A549 (cell line): ENCODE measurements around the gene H1-8. TPM values are rescaled to one million over a fixed set of nuclear protein-coding genes. Genes with fewer than 3 reads are reported as not detected.
A peak's percentile ranks its signal among the peaks of the same experiment; 100 is the strongest.

ENCODE experiments used
- ATAC-seq, 2 experiments: fragments of 200-7000 bp in 1 of 2; fragments of >200 bp in 1 of 2; cut with Nextera tagmentation in 1 of 2; cut with Tn5 transposase in 1 of 2; 3 replicates each; pipeline versions ENCODE4 v1.8.0 to v1.9.1; 2018 to 2020; ENCODE audit warnings: mild to moderate bottlenecking in 1 of 2, moderate library complexity in 1 of 2
- CTCF ChIA-PET: fragments of 300-600 bp; sonication (Branson Sonifier 250); formaldehyde crosslinking; extraction: SDS; loops from one replicate; lab custom pipeline; 2021; ENCODE audit warnings: antibody characterized with exemption, inconsistent platforms; lab: Yijun Ruan, JAX
- POLR2A ChIA-PET: fragments of 350-600 bp; formaldehyde crosslinking; extraction: SDS; loops from one replicate; lab custom pipeline; 2021; ENCODE audit warnings: antibody characterized with exemption, inconsistent platforms; lab: Yijun Ruan, JAX
- DNase-seq, 2 experiments: peaks; one replicate each; pipeline versions ENCODE4 v3.0.0 to v3.0.0-alpha.2; 2011 to 2016; ENCODE audit warnings: low read depth in 1 of 2, low spot score in 1 of 2
- FAIRE-seq: peaks from 2 replicates; lab custom pipeline; 2011; peaks lifted over from hg19 to GRCh38; lab: Jason Lieb, UNC
- H3K27ac ChIP-seq, 2 experiments: fragments of >200 bp; sonication (Bioruptor Twin); formaldehyde crosslinking; 3 replicates each; pipeline ENCODE4 v1.5.1; 2016 to 2017
- H3K4me1 ChIP-seq: fragments of >200 bp; sonication (Bioruptor Twin); formaldehyde crosslinking; 3 replicates; pipeline ENCODE4 v1.6.1; 2016
- H3K4me2 ChIP-seq: fragments of >200 bp; sonication (Bioruptor Twin); formaldehyde crosslinking; 3 replicates; pipeline ENCODE4 v1.6.1; 2016
- H3K4me3 ChIP-seq: fragments of >200 bp; sonication (Bioruptor Twin); formaldehyde crosslinking; 3 replicates; pipeline ENCODE4 v1.5.1; 2016
- H3K9me3 ChIP-seq: fragments of >200 bp; sonication (Bioruptor Twin); formaldehyde crosslinking; 3 replicates; pipeline ENCODE4 v1.6.1; 2016
- ATOH8 ChIP-seq: fragments of 250-450 bp; sonication (Bioruptor Pico); IDR thresholded peaks from 2 replicates; pipeline ENCODE4 v1.5.0; 2020; ENCODE audit warnings: low read depth, mild to moderate bottlenecking, moderate library complexity
- CBX2 ChIP-seq: fragments of 200-600 bp; sonication (generic); IDR thresholded peaks from 2 replicates; pipeline ENCODE4 v1.6.1; 2016; ENCODE audit warnings: low read depth, mild to moderate bottlenecking, borderline replicate concordance
- CHD4 ChIP-seq: fragments of 200-600 bp; sonication (generic); IDR thresholded peaks from 2 replicates; pipeline ENCODE4 v1.6.1; 2016; ENCODE audit warnings: antibody characterized with exemption, mild to moderate bottlenecking, borderline replicate concordance
- CTCF ChIP-seq: fragments of >200 bp; sonication (Bioruptor Twin); formaldehyde crosslinking; IDR thresholded peaks from 3 replicates; pipeline ENCODE4 v1.5.1; 2016
- E2F6 ChIP-seq: IDR thresholded peaks from 2 replicates; pipeline ENCODE4 v1.6.1; 2012; ENCODE audit warnings: low read depth, borderline replicate concordance
- ELK1 ChIP-seq: fragments of 150-350 bp; IDR thresholded peaks from 2 replicates; pipeline ENCODE4 v1.6.1; 2014; ENCODE audit warnings: low read depth, mild to moderate bottlenecking, low read length
- FOXS1 ChIP-seq: fragments of 250-450 bp; sonication (Bioruptor Pico); IDR thresholded peaks from 2 replicates; pipeline ENCODE4 v1.5.0; 2020; ENCODE audit warnings: mild to moderate bottlenecking, moderate library complexity
- HDAC2 ChIP-seq: fragments of 200-600 bp; sonication (generic); IDR thresholded peaks from 2 replicates; pipeline ENCODE4 v1.6.1; 2016
- KDM1A ChIP-seq: fragments of 200-600 bp; sonication (generic); IDR thresholded peaks from 2 replicates; pipeline ENCODE4 v1.6.1; 2016; ENCODE audit warnings: low read depth, mild to moderate bottlenecking
- PBX3 ChIP-seq: IDR thresholded peaks from 2 replicates; pipeline ENCODE4 v1.6.1; 2012
- PHF8 ChIP-seq: fragments of 200-600 bp; sonication (generic); IDR thresholded peaks from 2 replicates; pipeline ENCODE4 v1.6.1; 2016; ENCODE audit warnings: low read depth, mild to moderate bottlenecking, antibody characterized with exemption, moderate library complexity, borderline replicate concordance
- RAD21 ChIP-seq, 2 experiments: fragments of >200 bp in 1 of 2; sonication (Bioruptor Twin) in 1 of 2; formaldehyde crosslinking in 1 of 2; IDR thresholded peaks in 1 of 2; conservative IDR thresholded peaks in 1 of 2; 2 replicates in 1 of 2; 3 replicates in 1 of 2; pipeline ENCODE4 v1.6.1; 2012 to 2018; ENCODE audit warnings: inconsistent platforms in 1 of 2
- RARB ChIP-seq: fragments of 250-450 bp; sonication (Bioruptor Pico); IDR thresholded peaks from 2 replicates; pipeline ENCODE4 v1.8.0; 2021; ENCODE audit warnings: mild to moderate bottlenecking, moderate library complexity
- RCOR1 ChIP-seq: fragments of 150-350 bp; IDR thresholded peaks from 2 replicates; pipeline ENCODE4 v1.6.1; 2014; ENCODE audit warnings: antibody characterized with exemption, low read length, low read depth
- ZSCAN20 ChIP-seq: fragments of 250-450 bp; sonication (Bioruptor Pico); IDR thresholded peaks from 2 replicates; pipeline ENCODE4 v1.8.0; 2022; ENCODE audit warnings: mild to moderate bottlenecking, moderate library complexity
- WGBS: methylation state at CpG from one replicate; pipeline ENCODE4 v1.1.6; 2017; ENCODE audit errors: missing lambda C conversion rate; 5-methylcytosine and 5-hydroxymethylcytosine counted together
- polyA plus RNA-seq, 4 experiments: library from polyadenylated mRNA; depleted of rRNA in 3 of 4; stranded (reverse); fragments of >200 nt; fragmentation: RNase III in 1 of 4; extraction: RNeasy Plus Mini Kit Qiagen cat#74134 plus additional on column Dnase treatment in 1 of 4; gene quantifications; 2 replicates in 3 of 4; 3 replicates in 1 of 4; pipeline ENCODE4 v1.2.3, GENCODE V29; 2011 to 2017

The H1-8 gene
- polyA plus RNA-seq, 2 of the 4 experiments (the other 2 are of a cell fraction), result not detected

- H3K27ac ChIP-seq, result peak overlapping the region in 1 of 2 experiments; percentile 81; a peak in 2 of 6 replicates
- WGBS, result 98% methylated on average over 10 of the region's 11 CpGs
- H3K9me3 ChIP-seq, result no peaks in the 10 kb centered on the region
- ChIA-PET POLR2A (no interaction called here), CTCF (interaction anchor here (1.5 kb wide), 1 partner anchor 29 kb away, joined by 5 read pairs; no protein-coding TSS in a partner anchor)
- no peak for DNase-seq
- FAIRE-seq, result no peak
- no peak for TF ChIP-seq RARB (CRISPR knock-in tag)
- no peak for TF ChIP-seq CBX2
- TF ChIP-seq KDM1A, result peak; percentile 85; the same call in 1 of the 2 replicates
- TF ChIP-seq HDAC2, result 0 out of 2 replicates have a peak, but pooled peaks have one; percentile 48
- peaks cover 68% of the 10 kb centered on the region for H3K4me1 ChIP-seq
- ATAC-seq, result no peak
- H3K4me2 ChIP-seq, result no peak overlapping the region
- H3K4me3 ChIP-seq, result no peak overlapping the region
Measured at GRCh38 chr3:129598484-129598883, 55.5 kb downstream of the H1-8 start.

GRCh38 chr3:129599073-129599472 is 56.1 kb downstream of the H1-8 start:
- Histone ChIP-seq H3K4me3 (no peak overlapping the region), H3K4me2 (peak overlapping the region; percentile 54)
- CTCF ChIA-PET, result interaction anchor here (1.5 kb wide), 1 partner anchor 29 kb away, joined by 5 read pairs; no protein-coding TSS in a partner anchor

GRCh38 chr3:129599607-129600006 is 56.6 kb downstream of the H1-8 start:
- FAIRE-seq (no peak), ATAC-seq (peak in 1 of 2 experiments; percentile 30; a peak in 3 of 6 replicates), DNase-seq (peak in 1 of 2 experiments; percentile 47)
- POLR2A ChIA-PET, result no interaction called here
- peak overlapping the region in 1 of 2 experiments; percentile 76; a peak in 3 of 6 replicates for H3K27ac ChIP-seq
- TF ChIP-seq CTCF, result no peak
- TF ChIP-seq RCOR1, result no peak
- no peak for TF ChIP-seq RAD21 (conservative IDR thresholded peaks at IDR 0.05 in 1 of 2, IDR thresholded peaks at IDR 0.05 in 1 of 2)
- TF ChIP-seq ZSCAN20, result no peak
- TF ChIP-seq PBX3, result no peak
- no peak for TF ChIP-seq ELK1
- no peak for TF ChIP-seq FOXS1 (CRISPR knock-in tag)
- TF ChIP-seq E2F6, result no peak
- TF ChIP-seq CHD4, result no peak
- WGBS, result 48% methylated on average over 4 of the region's 5 CpGs
- CTCF ChIA-PET, result interaction anchor here (1.5 kb wide), 1 partner anchor 28 kb away, joined by 5 read pairs; no protein-coding TSS in a partner anchor
- H3K4me1 ChIP-seq, result peaks cover 79% of the 10 kb centered on the region
- peak overlapping the region; percentile 54 for H3K4me2 ChIP-seq
- H3K9me3 ChIP-seq, result no peaks in the 10 kb centered on the region
- no peak overlapping the region for H3K4me3 ChIP-seq

More at GRCh38 chr3:129599073-129599472, 56.1 kb downstream of the H1-8 start:
- no peak for DNase-seq
- Histone ChIP-seq H3K4me1 (peaks cover 74% of the 10 kb centered on the region), H3K9me3 (no peaks in the 10 kb centered on the region), H3K27ac (peak overlapping the region in 1 of 2 experiments; percentile 76; a peak in 3 of 6 replicates)
- 95% methylated on average over 16 of the region's 19 CpGs for WGBS
- FAIRE-seq, result no peak
- POLR2A ChIA-PET, result no interaction called here
- no peak for TF ChIP-seq FOXS1 (CRISPR knock-in tag)
- TF ChIP-seq ATOH8, result no peak
- no peak for TF ChIP-seq PHF8
- ATAC-seq, result no peak
